Spinal cord (tissue), 10 donors: ENCODE results near the gene SCRT2. TPM values are rescaled to one million over a fixed set of nuclear protein-coding genes. Genes with fewer than 3 reads are reported as not detected.

Source experiments
- DNase-seq, 6 donors: peaks; one replicate each; pipeline versions ENCODE4 v3.0.0 to v3.0.0-alpha.2; 2013 to 2015; ENCODE audit warnings: low spot score in 6 of 6, low read depth in 4 of 6
- H3K27ac ChIP-seq: one replicate; pipeline ENCODE4 v1.5.1; 2013; ENCODE audit warnings: low read depth, low read length, control low read depth
- H3K27me3 ChIP-seq: one replicate; pipeline ENCODE4 v1.6.1; 2013; ENCODE audit warnings: low read length; ENCODE audit not compliant: control insufficient read depth, insufficient read depth
- H3K36me3 ChIP-seq: one replicate; pipeline ENCODE4 v1.6.1; 2013; ENCODE audit warnings: low read length; ENCODE audit not compliant: control insufficient read depth, insufficient read depth
- H3K4me1 ChIP-seq: one replicate; pipeline ENCODE4 v1.6.1; 2013; ENCODE audit warnings: low read length; ENCODE audit not compliant: control insufficient read depth, insufficient read depth
- H3K4me3 ChIP-seq: one replicate; pipeline ENCODE4 v1.5.1; 2013; ENCODE audit warnings: low read depth, low read length, control low read depth
- H3K9me3 ChIP-seq: one replicate; pipeline ENCODE4 v1.6.1; 2013; ENCODE audit warnings: low read length; ENCODE audit not compliant: control insufficient read depth, insufficient read depth
- whole genome bisulfite sequencing: methylation state at CpG from one replicate; pipeline ENCODE4 v1.1.5; 2013; ENCODE audit warnings: missing lambda C conversion rate; ENCODE audit not compliant: insufficient coverage; 5-methylcytosine and 5-hydroxymethylcytosine counted together
- polyA plus RNA-seq, 2 donors: library from polyadenylated mRNA; unstranded; fragments of 120-200 nt; gene quantifications; one replicate each; pipeline ENCODE4 v1.2.1, GENCODE V29; 2013; ENCODE audit not compliant: insufficient read length in 2 of 2
- total RNA-seq, 2 donors: library from RNA; depleted of rRNA in 1 of 2; stranded (reverse); fragments of 120-200 nt in 1 of 2; fragments of >200 nt in 1 of 2; gene quantifications; one replicate each; pipeline versions ENCODE4 v1.2.3 to v1.2.4, GENCODE V29; 2013 to 2014
- donor health status: healthy.

Gene SCRT2
- total and polyA plus RNA-seq, 4 donors = 0.40 to 9.8 (median 4.4) TPM

DNA sequence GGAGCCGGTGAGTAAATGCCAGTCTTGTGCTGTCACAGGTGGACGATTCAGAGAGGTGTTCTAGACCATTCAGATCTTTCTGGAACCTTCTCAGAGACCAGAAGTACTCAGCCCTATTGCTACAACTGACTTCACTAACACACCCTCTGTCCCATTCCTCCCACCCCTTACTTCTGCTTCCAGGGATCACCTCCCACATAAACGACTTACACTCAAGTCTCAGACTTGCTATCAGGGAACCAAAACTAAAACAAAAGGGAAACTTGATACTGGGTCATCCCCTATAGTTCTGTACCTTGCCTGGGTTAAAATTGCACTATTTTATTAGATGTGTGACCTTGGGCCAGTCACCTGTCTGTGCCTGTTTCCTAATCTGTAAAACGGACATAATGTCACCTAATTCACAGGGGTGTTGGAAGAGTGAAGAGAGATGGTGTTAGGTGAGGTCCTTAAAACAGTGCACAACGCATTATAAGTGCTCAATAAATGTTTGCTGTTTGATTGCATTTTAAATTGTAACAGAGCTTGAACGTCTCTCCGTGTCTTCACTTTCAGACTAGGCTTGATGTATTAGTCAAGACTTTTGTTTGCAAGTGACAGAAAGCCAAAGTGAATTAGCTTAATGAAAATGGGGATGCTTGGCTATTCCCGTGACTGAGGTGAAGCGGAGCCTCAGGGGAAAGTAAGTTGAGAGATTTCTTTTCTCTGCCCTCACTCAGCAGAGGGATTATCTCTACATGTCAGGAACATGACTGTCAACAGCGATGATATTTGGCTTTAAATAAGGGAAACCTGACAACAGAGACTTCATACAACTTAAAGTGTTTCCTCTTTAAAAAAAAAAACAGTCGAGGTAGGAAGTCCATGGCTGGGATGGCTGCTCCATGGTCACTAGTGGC lies 19.6 kb downstream of the SCRT2 start:
- H3K27me3 ChIP-seq = peaks cover 2% of the 10 kb centered on the region
- no peak overlapping the region for H3K27ac ChIP-seq
- H3K36me3 ChIP-seq = no peaks in the 10 kb centered on the region
- H3K4me3 ChIP-seq = no peak overlapping the region
- H3K9me3 ChIP-seq = no peaks in the 10 kb centered on the region
- H3K4me1 ChIP-seq = peaks cover 23% of the 10 kb centered on the region
- WGBS = 76% methylated on average over 8 of the region's 11 CpGs
- DNase-seq = no peak

DNA sequence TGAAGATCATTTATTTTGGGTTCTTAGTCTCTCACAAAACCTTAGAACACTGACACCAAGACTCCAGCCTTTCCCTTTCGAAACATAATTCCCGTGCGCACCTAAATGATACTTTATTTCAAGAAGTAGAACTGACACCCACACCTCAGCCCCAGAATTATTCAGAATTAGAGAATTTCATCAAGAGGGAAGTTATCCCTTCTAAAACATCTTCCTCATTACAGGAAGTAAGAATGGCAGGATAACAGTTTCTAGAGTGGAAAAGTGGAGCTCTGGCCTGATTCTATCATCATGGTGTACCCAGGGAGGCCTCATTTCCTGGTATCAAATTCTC lies 21.2 kb downstream of the SCRT2 start:
- no peak overlapping the region for H3K27ac ChIP-seq
- H3K36me3 ChIP-seq = peaks cover 10% of the 10 kb centered on the region
- no peak for DNase-seq
- H3K4me3 ChIP-seq = no peak overlapping the region
- no CpG with 5 or more reads among the region's 3 CpGs for WGBS
- no peaks in the 10 kb centered on the region for H3K9me3 ChIP-seq
- H3K4me1 ChIP-seq = peaks cover 20% of the 10 kb centered on the region
- H3K27me3 ChIP-seq = peaks cover 2% of the 10 kb centered on the region

DNA sequence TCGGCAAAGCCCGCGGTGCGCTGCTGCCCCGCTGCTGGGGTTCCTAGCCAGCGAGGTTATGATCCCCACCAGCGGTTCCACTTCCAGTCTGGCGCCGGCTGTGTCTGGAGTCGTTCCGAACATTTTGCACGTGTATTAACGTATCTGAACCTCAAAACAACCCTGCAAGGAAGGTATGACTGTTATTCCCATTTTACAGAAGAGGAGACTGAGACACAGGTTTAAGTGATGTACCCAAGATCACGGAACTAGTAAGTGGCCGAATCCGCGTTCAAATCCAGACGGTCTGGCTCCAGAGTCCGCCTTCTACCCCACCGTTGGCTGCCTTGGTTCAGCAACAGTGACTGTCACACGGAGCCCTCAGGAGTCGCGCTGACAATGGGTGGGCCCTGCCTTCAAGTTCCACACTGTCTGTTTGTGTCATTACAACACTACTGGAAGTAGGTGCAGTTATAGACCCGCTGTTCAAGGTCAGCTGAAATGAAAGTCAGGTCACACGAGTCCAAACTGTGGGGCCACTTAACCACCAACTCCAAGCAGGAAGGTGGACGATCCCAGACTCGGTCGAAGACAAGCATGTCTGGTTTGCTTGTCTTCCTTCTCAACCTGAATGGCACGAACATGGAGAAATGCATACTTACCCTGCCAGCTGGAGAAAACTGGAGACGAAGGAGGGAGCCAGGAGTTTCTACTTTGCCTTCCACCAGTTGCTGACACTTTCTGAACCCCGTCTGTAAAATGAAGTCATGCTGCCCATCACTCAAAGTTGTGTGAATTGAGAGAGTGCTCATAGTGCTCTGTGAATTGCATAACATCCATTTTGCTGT lies 21.8 kb downstream of the SCRT2 start:
- peaks cover 20% of the 10 kb centered on the region for H3K4me1 ChIP-seq
- H3K27ac ChIP-seq = no peak overlapping the region
- peaks cover 14% of the 10 kb centered on the region for H3K36me3 ChIP-seq
- H3K9me3 ChIP-seq = no peaks in the 10 kb centered on the region
- WGBS = 28% methylated on average over 24 of the region's 31 CpGs
- no peak for DNase-seq
- H3K27me3 ChIP-seq = peaks cover 2% of the 10 kb centered on the region
- peak overlapping the region; percentile 50 for H3K4me3 ChIP-seq

DNA sequence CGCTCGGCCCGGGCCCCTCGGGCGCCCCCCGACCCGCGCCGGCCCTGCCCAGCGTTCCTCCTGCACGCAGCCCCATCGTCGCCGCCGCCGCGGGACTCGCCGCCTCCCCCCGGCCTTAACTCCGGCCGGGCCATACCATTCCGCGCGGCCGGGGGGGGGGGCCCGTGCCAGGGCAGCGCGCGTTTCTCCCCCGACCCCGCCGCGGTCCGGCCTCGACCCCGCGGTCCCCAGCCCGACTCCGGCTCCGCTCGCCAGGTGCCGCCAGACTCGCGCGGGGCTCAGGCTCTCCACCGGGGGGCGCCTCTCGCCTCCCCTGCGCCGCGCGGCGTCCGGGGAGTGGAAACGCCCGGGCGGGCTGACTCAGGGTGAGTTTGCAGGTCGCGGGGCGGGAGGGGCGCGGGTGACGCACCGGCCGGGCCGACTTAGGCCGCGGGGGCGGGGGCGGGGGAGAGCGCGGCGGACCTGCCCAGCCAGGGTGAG lies 22.5 kb downstream of the SCRT2 start, which contains the start of gene SRXN1:
Gene SRXN1, minus strand, starts transcription at position 91 of the 480 bp plus-strand sequence. Its CDS starts 15 bp downstream, at position 76.
- WGBS = under 1% methylated on average over 74 of the region's 74 CpGs
- Histone ChIP-seq H3K4me1 (peaks cover 20% of the 10 kb centered on the region), H3K9me3 (no peaks in the 10 kb centered on the region), H3K4me3 (peak within 1 kb of the TSS; percentile 66), H3K27ac (no peak within 1 kb of the TSS), H3K36me3 (peaks cover 21% of the 10 kb centered on the region), H3K27me3 (peaks cover under 1% of the 10 kb centered on the region)
- DNase-seq = peak in 2 of 6 donors; percentile 84 to 91

DNA sequence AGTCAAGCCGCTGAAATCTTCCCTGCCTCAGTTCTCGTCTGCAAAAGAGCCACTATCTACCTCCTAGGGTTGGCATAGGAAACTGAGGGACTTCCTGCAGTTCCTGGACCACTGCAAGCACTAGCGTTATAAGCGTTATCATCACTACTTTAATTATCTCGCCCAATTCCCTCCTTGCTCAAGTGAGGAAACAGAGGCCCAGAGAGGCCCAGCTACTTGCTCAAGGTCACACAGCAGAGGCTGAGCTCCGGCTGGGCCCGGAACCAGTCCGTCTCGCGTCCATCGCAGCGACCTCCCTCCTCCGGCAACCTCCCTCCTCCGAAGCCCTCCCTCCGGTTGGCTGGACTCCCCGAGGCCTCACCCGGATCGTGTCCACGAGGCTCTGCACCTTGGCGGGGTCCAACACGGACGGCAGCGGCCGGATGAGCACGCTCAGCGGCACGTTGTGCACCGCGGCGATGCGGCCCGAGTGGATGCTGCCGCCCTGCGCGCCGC lies 22.9 kb downstream of the SCRT2 start:
- Histone ChIP-seq H3K4me3 (peak overlapping the region; percentile 66), H3K36me3 (peaks cover 25% of the 10 kb centered on the region), H3K9me3 (no peaks in the 10 kb centered on the region), H3K4me1 (peaks cover 20% of the 10 kb centered on the region), H3K27ac (no peak overlapping the region), H3K27me3 (no peaks in the 10 kb centered on the region)
- WGBS = 2% methylated on average over 35 of the region's 36 CpGs
- no peak for DNase-seq

DNA sequence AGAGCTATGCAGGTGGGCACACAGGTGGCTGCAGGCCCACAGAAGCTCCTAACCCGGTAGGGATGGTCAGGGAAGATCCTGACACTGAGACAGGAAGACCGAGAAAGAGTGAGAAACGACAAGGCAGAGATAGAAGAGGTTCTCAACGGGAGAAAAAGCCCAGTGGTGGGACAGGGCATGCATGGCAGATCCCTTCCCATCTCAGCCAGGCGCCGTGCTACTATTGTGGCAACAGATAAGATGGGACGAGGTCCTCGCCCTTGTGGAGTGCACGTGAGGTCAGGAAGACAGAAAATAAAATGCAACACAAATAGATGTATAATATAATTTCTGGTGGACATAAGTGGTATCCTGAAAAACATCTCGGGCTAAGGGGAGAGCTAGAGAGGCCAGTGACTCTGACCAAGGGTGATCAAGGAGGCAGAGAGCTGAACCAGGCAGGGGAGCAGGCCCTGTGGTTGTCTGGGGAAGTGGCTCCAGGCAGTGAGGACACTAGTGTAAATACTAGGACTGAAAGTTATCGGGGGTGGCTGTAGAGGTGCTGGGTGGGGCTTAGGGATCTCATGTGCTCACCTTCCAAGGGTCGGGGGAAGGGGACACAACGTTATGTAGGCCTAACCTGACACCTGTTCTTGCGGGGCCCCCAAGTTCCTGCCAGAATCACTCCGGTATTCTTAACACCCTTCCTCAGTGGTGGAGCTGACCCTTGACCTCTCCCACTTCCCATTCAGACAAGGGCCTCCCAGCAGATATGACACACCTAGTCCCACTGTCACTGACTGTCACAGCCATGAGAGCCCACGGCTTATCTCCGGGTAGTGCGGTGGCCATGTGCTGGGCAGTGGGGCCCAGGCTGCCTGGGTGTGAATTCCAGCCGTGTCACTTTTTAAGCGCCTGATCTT lies 23.6 kb downstream of the SCRT2 start:
- Histone ChIP-seq H3K9me3 (no peaks in the 10 kb centered on the region), H3K4me3 (peak overlapping the region; percentile 66), H3K27me3 (no peaks in the 10 kb centered on the region), H3K36me3 (peaks cover 31% of the 10 kb centered on the region), H3K4me1 (peaks cover 20% of the 10 kb centered on the region), H3K27ac (no peak overlapping the region)
- WGBS = 61% methylated on average over 15 of the region's 20 CpGs
- DNase-seq = no peak

DNA sequence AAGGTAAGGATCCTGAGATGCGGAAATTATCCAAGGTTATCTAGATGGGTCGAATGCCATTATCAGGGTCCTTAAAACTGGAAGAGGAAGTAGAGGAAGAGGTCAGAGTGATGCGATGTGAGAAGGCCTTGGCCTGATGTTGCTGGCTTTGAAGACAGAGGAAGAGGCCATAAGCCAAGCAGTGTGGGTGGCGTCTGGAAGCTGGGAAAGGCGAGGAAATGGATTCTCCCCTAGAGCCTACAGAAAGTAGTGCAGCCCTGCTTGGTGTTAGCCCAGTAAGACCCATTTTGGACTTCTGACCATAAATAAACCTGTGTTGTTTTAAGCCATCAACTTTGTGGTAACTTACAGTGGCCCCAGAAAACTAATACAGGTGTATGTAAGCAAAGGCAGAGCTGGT lies 24.6 kb downstream of the SCRT2 start:
- peaks cover 20% of the 10 kb centered on the region for H3K4me1 ChIP-seq
- H3K9me3 ChIP-seq = no peaks in the 10 kb centered on the region
- no peak overlapping the region for H3K27ac ChIP-seq
- WGBS = 90% methylated on average over 5 of the region's 5 CpGs
- DNase-seq = no peak
- no peak overlapping the region for H3K4me3 ChIP-seq
- H3K27me3 ChIP-seq = no peaks in the 10 kb centered on the region
- H3K36me3 ChIP-seq = peaks cover 33% of the 10 kb centered on the region

DNA sequence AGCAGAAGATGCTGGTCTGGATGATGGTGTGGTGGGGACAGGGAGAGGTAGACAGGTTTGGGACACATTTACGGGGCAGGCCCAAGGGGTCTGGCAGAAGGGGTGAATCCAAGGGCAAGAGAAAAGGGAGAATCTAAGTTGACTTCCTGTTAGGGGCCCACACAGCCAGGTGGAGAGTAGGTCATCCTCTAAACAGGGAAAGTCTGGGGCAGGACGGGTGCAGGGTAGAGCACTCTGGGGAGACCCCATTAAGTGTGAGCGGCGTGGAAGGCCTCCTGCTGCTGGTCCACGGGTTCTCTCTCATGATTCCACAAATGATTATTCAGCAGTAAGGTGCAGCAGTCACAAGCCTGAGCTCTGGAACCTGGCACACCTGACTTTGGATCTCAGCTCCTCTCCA lies 25.3 kb downstream of the SCRT2 start:
- no peak for DNase-seq
- Histone ChIP-seq H3K36me3 (peaks cover 33% of the 10 kb centered on the region), H3K4me1 (peaks cover 27% of the 10 kb centered on the region), H3K27me3 (no peaks in the 10 kb centered on the region), H3K27ac (no peak overlapping the region), H3K4me3 (no peak overlapping the region), H3K9me3 (no peaks in the 10 kb centered on the region)
- 90% methylated on average over 5 of the region's 5 CpGs for WGBS
